NCI-H446 treated with DMSO at 0.1 percent for 48 hours (cell line): ENCODE measurements around the gene MT3.

Experiments
- DNase-seq: peaks from one replicate; lab custom pipeline; 2025; lab: John Stamatoyannopoulos, UW

MT3 gene

GRCh38 chr16:56589141-56590039 lies at the start of gene MT3:
MT3 (plus strand) TSS chr16:56589528; CDS start chr16:56589591, 63 bp downstream.
- DNase-seq, result no peak

- DNase-seq, result peak; percentile 12
These were observed 49.7 kb upstream of the MT3 start for GRCh38 chr16:56539656-56540055.

GRCh38 chr16:56542039-56542438 lies 47.3 kb upstream of the MT3 start:
- DNase-seq, result no peak

- no peak for DNase-seq
These were observed 42.0 kb upstream of the MT3 start for GRCh38 chr16:56547120-56547948.

GRCh38 chr16:56547949-56548567 lies 41.3 kb upstream of the MT3 start:
- DNase-seq, result no peak

- DNase-seq, result no peak
These were observed 40.2 kb upstream of the MT3 start for GRCh38 chr16:56549161-56549560.

- no peak for DNase-seq
These were observed 39.5 kb upstream of the MT3 start for GRCh38 chr16:56549744-56550385.

GRCh38 chr16:56551796-56552738 lies 37.3 kb upstream of the MT3 start:
- DNase-seq, result peak; percentile 16

GRCh38 chr16:56554441-56554840 lies 34.9 kb upstream of the MT3 start:
- no peak for DNase-seq

GRCh38 chr16:56558024-56558747 lies 31.1 kb upstream of the MT3 start:
- peak; percentile 96 for DNase-seq

GRCh38 chr16:56559109-56559508 lies 30.2 kb upstream of the MT3 start:
- DNase-seq, result no peak

GRCh38 chr16:56560447-56560846 lies 28.9 kb upstream of the MT3 start:
- DNase-seq, result no peak

- no peak for DNase-seq
These were observed 28.2 kb upstream of the MT3 start for GRCh38 chr16:56561126-56561525.

GRCh38 chr16:56564793-56565477 lies 24.4 kb upstream of the MT3 start, which contains the start of gene MT4:
MT4 (plus strand) TSS chr16:56565073; CDS start chr16:56565129, 56 bp downstream.
- DNase-seq, result no peak

GRCh38 chr16:56569971-56570370 lies 19.4 kb upstream of the MT3 start:
- no peak for DNase-seq

- DNase-seq, result no peak
These were observed 17.8 kb upstream of the MT3 start for GRCh38 chr16:56571525-56571924.

- DNase-seq, result no peak
These were observed 14.7 kb upstream of the MT3 start for GRCh38 chr16:56574625-56575024.

GRCh38 chr16:56576585-56577299 lies 12.6 kb upstream of the MT3 start:
- DNase-seq, result no peak

GRCh38 chr16:56577300-56577625 lies 12.1 kb upstream of the MT3 start:
- DNase-seq, result no peak
